Stimulated activated CD4-positive, alpha-beta T cell treated with anti-CD3 and anti-CD28 coated beads, Interleukin-4, amount 100 ng/mL, for 4 hours (primary cell): ENCODE results near the gene PLEKHA1.

Experiments
- DNase-seq, 2 experiments: peaks; one replicate each; pipeline ENCODE4 v3.0.0-alpha.2; 2020

PLEKHA1 gene

GRCh38 chr10:122463466-122464249, 89.2 kb downstream of the PLEKHA1 start:
- no peak for DNase-seq

- DNase-seq = no peak
These were observed 89.7 kb downstream of the PLEKHA1 start for GRCh38 chr10:122464250-122464510.

DNA sequence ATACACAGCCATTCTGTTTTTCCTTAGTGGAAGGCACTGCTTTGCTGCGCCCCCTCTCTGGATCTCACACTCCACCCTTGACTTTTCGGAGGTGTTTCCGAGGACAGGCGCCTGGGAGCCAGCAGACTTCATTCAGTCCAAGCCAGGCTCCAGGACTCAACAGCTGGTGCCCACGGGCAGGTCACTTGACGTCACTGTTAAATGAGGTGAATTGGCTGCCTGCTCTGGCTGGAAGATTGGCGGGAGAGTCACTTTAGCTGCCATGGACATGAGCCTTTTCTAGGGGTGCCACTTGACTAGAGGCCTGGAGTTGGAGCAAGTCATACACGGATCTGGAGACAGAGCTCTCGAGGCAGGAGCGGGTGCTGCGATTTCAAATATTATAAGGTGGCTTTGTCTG, 90.1 kb downstream of the PLEKHA1 start:
- DNase-seq = no peak

DNA sequence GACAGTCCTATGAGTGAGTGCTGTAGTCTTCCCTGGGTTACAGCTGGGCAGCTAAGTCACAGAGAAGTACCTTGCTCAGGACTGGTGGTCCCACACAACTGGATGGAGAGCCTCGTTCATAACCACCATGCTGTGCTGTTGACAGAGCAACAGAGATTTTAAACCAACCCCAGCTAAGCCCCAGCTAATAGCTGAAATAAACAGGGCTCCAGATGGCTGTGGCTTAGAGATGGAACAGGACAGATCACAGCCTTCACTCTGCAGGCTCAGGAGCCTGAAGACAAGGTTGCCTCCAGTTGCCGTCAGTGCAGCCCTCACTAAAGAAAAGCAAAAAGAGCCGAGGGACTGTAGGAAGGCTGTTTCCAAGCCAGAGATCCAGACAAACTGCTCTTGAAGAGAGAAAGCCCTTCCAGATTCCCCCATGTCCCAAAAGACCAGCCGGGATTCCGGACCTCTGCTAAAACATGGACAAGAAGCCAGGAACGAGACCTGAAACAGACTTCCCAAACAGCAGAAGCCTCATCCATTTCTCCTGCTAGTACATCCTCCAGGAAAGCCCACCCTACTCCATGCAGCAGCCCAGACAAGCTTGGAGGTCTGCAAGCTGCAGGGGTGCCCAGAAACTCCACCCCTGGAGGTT, 91.0 kb downstream of the PLEKHA1 start:
- DNase-seq = no peak

DNA sequence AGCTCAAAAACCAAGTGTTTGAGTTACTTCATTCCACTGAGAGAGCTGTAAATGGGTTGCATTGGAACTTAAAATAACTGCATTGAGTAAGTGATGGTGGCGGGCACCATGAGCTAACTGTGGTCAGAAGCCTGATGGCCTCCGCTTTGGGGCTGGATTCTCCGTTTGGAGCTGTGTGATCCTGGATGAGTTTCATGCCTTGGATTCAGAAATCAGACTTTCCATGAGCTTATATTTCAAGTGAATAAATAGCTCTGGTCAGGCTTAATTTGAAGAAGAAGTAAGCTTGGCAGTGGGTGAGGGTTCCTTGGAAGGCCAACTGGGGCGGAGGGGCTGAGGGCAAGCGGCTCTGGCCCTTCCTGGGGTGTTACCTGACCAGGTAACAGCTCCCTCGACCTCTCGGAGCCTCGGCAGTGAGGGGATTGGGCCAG, 92.5 kb downstream of the PLEKHA1 start:
- DNase-seq = no peak

DNA sequence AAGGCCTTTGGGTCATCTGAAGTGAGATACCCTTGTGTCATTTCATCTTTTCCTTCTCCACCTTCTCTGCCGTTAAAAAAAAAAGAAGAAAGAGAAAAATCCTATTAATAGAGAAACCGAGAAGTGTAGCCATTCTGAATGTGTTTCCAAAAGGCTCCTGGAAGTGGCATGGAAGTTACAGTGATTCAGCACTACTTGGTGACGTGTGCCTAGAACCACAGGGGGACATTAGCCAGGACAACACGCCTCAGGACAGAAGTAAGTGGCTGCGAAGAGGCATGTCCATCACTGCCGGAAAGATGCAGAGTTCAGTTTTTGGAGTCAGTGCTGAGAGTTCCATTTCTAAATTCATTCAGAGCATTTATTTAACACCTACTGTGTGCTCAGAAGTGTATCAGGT, 93.2 kb downstream of the PLEKHA1 start:
- no peak for DNase-seq

- no peak for DNase-seq
These were observed 93.9 kb downstream of the PLEKHA1 start for GRCh38 chr10:122468307-122468925.

GRCh38 chr10:122468926-122469781, 94.6 kb downstream of the PLEKHA1 start:
- DNase-seq = no peak

DNA sequence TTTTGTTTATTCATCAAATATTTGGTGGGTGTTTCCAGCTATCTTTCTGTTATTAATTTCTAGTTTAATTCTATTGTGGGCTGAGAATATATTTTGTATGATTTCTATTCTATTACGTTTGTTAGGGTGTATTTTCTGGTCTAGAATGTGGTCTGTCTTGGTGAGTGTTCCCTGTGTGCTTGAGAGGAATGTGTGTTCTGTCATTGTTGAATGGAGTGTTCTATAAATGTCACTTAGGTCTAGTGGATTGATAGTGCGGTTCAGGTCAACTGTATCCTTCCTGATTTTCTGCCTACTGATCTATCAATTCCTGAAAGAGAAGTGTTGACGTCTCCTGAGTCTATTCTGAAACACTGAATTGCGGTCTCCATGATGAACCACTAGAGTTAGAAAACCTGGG, 95.3 kb downstream of the PLEKHA1 start:
- DNase-seq = no peak

DNA sequence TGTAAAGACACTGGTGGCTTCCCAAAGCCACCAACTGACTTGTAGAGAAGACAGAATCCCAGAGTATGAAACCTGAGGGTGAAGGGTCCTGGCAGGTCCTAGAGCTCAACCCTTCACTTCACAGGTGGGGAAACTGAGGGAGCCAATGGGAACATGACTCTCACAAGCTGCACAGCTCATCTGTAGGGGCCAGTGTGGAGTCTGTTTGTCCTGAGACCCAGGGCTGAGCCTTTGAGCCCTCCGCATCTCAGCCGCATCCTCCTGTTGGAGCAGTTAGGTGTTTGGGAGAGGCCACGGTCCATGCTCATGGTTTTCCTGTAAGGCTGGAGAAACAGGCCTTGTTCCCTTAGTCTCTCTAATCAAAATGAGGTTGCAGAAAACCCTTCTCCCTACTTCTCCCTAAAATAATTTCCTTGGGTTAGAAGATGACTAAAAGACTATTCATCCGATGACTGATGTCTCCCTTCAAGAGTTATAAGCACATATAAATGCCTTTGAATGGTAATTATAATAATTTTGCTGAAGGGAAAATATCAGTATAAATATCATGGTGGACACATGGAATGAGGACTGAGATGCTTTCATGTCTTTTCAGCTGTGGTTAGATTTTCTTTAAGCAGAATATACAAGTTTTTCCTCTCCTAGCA, 97.1 kb downstream of the PLEKHA1 start:
- no peak for DNase-seq

- DNase-seq = no peak
These were observed 98.6 kb downstream of the PLEKHA1 start for GRCh38 chr10:122473116-122473515.

GRCh38 chr10:122474131-122474818, 99.8 kb downstream of the PLEKHA1 start:
- no peak for DNase-seq

DNA sequence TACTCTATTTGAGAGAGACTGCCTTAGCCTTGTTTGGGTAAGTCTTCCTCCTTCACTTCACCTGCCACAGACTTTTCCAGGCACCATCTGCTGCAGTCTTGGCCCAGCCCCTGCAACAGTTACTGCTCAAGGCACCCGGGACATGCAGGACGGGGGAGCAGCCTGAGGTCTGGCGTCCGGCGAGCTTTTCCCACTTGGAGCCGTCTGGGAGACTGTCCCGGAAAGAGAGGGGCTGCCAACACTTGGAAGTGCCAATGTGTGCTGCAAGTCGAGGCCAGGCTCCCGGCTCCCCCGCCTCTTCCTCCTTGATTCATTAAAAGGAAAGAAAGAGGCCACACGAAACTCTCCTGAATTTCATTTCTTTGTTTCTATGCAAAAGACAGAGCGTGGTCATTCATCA, 100.6 kb downstream of the PLEKHA1 start:
- DNase-seq = no peak

- no peak for DNase-seq
These were observed 101.3 kb downstream of the PLEKHA1 start for GRCh38 chr10:122475591-122476332.

DNA sequence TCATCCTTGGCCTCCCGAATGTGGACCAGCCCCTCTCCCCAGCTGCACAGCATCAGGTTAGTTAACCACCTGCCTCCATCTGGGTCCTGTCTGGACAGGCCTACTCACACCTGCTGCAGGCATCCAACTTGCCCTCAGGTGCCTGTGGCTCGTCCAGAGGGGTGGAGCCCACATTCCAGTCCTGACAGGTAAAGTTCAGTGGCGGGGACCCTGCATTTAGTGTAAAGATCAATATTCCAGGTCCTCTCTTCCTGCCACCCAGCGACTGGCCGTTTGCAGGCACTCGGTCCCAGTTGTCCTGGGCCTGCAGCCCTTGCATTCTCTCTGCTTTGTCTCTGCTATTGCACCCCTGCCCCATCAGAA, 101.8 kb downstream of the PLEKHA1 start:
- no peak for DNase-seq

GRCh38 chr10:122477436-122477835, 102.9 kb downstream of the PLEKHA1 start:
- DNase-seq = no peak

GRCh38 chr10:122478971-122479370, 104.5 kb downstream of the PLEKHA1 start:
- no peak for DNase-seq

- no peak for DNase-seq
These were observed 105.8 kb downstream of the PLEKHA1 start for GRCh38 chr10:122480146-122480833.

GRCh38 chr10:122481296-122482056, 107.0 kb downstream of the PLEKHA1 start:
- DNase-seq = no peak
